Tibial artery (tissue), 4 donors: ENCODE results near the gene NOTCH1.

Experiments used
- DNase-seq, 2 donors: peaks; one replicate each; pipeline ENCODE4 v3.0.0-alpha.2; 2019
- H3K27ac ChIP-seq, 2 donors: fragments of 200-600 bp; sonication (generic) in 1 of 2; 1 replicate in 1 of 2; 2 replicates in 1 of 2; pipeline ENCODE4 v1.5.1; 2018 to 2019; ENCODE audit warnings: mild to moderate bottlenecking in 1 of 2
- H3K27me3 ChIP-seq, 2 donors: fragments of 200-600 bp; sonication (generic) in 1 of 2; one replicate each; pipeline versions ENCODE4 v1.5.1 to v1.6.0; 2016 to 2019
- H3K36me3 ChIP-seq, 3 donors: fragments of 200-600 bp; sonication (generic) in 2 of 3; one replicate each; pipeline ENCODE4 v1.5.1; 2016 to 2019; ENCODE audit warnings: mild to moderate bottlenecking in 2 of 3
- H3K4me1 ChIP-seq, 4 donors: fragments of 200-600 bp; sonication (generic) in 2 of 4; 1 replicate in 3 of 4; 2 replicates in 1 of 4; pipeline ENCODE4 v1.5.1; 2016 to 2019
- H3K4me3 ChIP-seq, 2 donors: fragments of 200-600 bp; sonication (generic) in 1 of 2; 1 replicate in 1 of 2; 2 replicates in 1 of 2; pipeline ENCODE4 v1.5.1; 2018 to 2019; ENCODE audit warnings: mild to moderate bottlenecking in 2 of 2
- H3K9me3 ChIP-seq, 3 donors: fragments of 200-600 bp; sonication (generic) in 1 of 3; one replicate each; pipeline ENCODE4 v1.5.1; 2016 to 2019
- CTCF ChIP-seq, 2 experiments: fragments of 200-600 bp in 1 of 2; fragments of 450-650 bp in 1 of 2; IDR thresholded peaks; one replicate each; pipeline ENCODE4 v1.5.1; 2017 to 2019; ENCODE audit warnings: antibody characterized with exemption in 2 of 2, mild to moderate bottlenecking in 1 of 2, moderate library complexity in 1 of 2
- intact Hi-C: fragments of 100-400 bp; cut with DNase I; formaldehyde crosslinking; loops from one replicate; pipeline ENCODE4 v1.15.0; 2023; ENCODE audit warnings: low total_unique reads

Gene NOTCH1

GRCh38 chr9:136529516-136530460 lies 16.1 kb downstream of the NOTCH1 start:
- DNase-seq, result no peak
- peaks cover 0 to 14% (median 7%) of the 10 kb centered on the region in 3 donors for H3K36me3 ChIP-seq
- no peak for TF ChIP-seq CTCF (IDR thresholded peaks at IDR 0.05)
- peaks cover 0 to 92% (median 61%) of the 10 kb centered on the region in 4 donors for H3K4me1 ChIP-seq
- no peaks in the 10 kb centered on the region for H3K27me3 ChIP-seq
- no peaks in the 10 kb centered on the region for H3K9me3 ChIP-seq
- H3K27ac ChIP-seq, result no peak overlapping the region
- H3K4me3 ChIP-seq, result no peak overlapping the region
- intact Hi-C loops, result loop anchor here (5.0 kb wide), 1 partner anchor 37 kb away; no protein-coding TSS in a partner anchor

- Histone ChIP-seq H3K9me3 (no peaks in the 10 kb centered on the region), H3K4me3 (no peak overlapping the region), H3K27me3 (no peaks in the 10 kb centered on the region), H3K4me1 (peaks cover 0 to 97% (median 61%) of the 10 kb centered on the region in 4 donors), H3K27ac (peak overlapping the region in 1 of 2 donors; percentile 6), H3K36me3 (peaks cover 0 to 7% (median 5%) of the 10 kb centered on the region in 3 donors)
- intact Hi-C loops, result no loop called here
- no peak for TF ChIP-seq CTCF (IDR thresholded peaks at IDR 0.05)
- DNase-seq, result no peak
Observed at GRCh38 chr9:136528716-136529341, 17.0 kb downstream of the NOTCH1 start.

GRCh38 chr9:136527721-136528710 lies 17.8 kb downstream of the NOTCH1 start:
- peak overlapping the region in 1 of 2 donors; percentile 6 for H3K27ac ChIP-seq
- no peak for DNase-seq
- no peak for TF ChIP-seq CTCF (IDR thresholded peaks at IDR 0.05)
- intact Hi-C loops, result no loop called here
- peaks cover 3 to 9% (median 9%) of the 10 kb centered on the region in 3 donors for H3K36me3 ChIP-seq
- H3K9me3 ChIP-seq, result no peaks in the 10 kb centered on the region
- H3K4me1 ChIP-seq, result peaks cover 0 to 91% (median 62%) of the 10 kb centered on the region in 4 donors
- no peak overlapping the region for H3K4me3 ChIP-seq
- no peaks in the 10 kb centered on the region for H3K27me3 ChIP-seq

DNA sequence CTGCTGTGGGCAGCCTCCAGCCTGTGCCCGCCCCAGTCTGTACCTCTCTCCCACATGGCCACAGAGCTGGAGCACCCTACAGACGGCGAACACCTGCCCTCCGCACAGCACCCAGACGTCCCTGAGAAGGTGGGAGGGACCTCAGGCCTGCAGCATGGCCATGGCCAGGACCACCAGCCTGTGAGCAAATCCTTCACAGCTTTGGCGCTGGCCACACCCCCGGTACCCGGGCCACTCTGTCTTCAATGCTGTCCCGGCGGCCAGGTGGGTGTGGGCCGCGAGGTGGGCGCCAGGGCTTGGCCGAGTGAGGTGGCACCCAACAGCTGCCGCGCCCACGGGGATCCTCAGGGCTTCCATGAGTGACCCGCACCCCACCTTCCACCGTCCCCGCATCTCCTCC lies 18.7 kb downstream of the NOTCH1 start:
- intact Hi-C loops, result no loop called here

More for the DNA sequence above, 18.7 kb downstream of the NOTCH1 start:
- no peak for TF ChIP-seq CTCF (IDR thresholded peaks at IDR 0.05)
- H3K27me3 ChIP-seq, result no peaks in the 10 kb centered on the region
- no peak overlapping the region for H3K4me3 ChIP-seq
- H3K27ac ChIP-seq, result peak overlapping the region; percentile 52 to 74
- no peaks in the 10 kb centered on the region for H3K9me3 ChIP-seq
- peaks cover 7 to 18% (median 18%) of the 10 kb centered on the region in 3 donors for H3K36me3 ChIP-seq
- no peak for DNase-seq
- peaks cover 0 to 82% (median 59%) of the 10 kb centered on the region in 4 donors for H3K4me1 ChIP-seq
